HG02840 (cell line): ENCODE measurements around the gene HAND1.

ENCODE experiments used
- ATAC-seq: cut with Tn5 transposase; IDR thresholded peaks from one replicate; pipeline ENCODE4 v1.9.1; 2021; ENCODE audit warnings: mild to moderate bottlenecking, moderate library complexity, moderate number of reproducible peaks; ENCODE audit not compliant: unreplicated experiment, low FRiP score

Gene HAND1

DNA sequence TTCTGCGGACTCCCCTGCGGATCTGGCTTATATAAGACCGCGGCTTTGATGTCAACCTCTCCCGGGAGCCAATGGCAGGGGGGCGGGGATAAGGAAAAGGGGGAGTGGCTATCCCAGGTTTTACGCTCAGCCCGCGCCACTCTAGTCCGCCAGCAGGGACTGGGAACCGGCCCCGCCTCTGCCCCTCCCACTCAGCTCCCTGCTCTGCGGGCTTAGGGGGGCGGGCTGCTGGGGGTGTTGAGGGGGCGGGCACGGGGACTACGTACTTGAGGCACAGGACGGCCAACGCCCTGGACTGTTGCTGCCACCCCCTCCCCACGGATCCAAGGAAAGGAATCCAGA lies at the start of gene HAND1:
Gene HAND1 (minus strand): TSS at position 4 of the 342 bp plus-strand sequence. CDS start 219 bp downstream, outside the sequence.
- no peak for ATAC-seq

- no peak for ATAC-seq
Measured at GRCh38 chr5:154526231-154527226, 48.5 kb upstream of the HAND1 start.

GRCh38 chr5:154524859-154525258 lies 46.8 kb upstream of the HAND1 start:
- ATAC-seq: no peak

DNA sequence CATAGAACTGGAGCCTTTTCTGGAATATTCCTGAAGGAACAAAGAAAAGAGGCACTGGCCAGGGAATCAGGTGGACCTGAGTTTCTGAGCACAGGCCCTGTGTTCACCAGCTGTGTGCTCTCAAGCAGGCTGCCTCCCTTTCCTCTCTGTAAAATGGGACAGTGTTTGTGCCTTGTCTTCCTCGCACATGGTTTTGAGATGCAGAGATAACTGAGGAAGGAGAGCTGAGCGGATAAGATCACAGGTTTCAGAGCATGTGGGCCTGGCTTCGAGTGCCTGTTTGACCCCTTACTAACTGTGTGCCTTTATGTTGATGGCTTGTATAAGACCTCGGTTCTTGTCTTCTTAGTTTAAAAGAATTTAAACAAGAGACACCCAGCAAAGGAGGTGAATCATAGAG lies 46.2 kb upstream of the HAND1 start:
- ATAC-seq: no peak

DNA sequence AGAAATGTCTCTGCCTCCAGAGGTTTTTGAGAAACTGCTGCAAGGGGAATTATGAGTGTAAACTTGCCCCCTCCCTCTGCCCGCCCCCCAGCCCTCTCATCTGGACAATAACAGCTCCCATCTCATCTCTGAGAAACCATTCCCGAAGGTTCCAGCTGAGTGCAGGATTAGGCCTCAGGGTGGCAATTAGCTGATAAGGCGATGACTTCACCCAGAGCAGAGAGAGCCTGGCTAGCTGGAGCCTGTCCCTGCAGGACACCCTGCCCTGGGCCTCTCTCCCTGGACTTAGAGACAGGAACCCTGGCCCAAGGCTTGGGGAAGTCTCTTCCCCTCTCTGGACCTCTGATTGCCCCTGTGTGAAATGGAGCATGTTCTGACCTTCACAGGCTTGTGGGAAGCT lies 45.7 kb upstream of the HAND1 start:
- ATAC-seq: no peak

DNA sequence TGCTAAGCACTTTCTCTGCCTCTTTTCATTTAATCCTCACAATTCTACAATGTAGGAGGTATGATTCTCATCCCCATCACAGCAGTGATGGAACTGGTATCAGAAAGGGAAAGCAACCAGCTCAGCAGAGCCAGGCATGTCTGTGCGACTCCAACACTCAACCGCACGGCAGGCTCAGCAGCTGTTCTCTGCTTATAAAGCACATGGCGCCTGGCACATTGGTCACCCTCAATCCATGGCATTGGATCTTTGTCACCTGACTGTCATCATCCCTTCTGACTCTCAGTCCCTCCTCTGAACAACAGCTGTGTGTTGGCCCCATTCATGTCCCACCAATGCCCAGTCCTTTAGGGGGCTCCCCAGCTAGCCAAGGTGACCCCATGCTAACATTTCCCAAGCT lies 45.1 kb upstream of the HAND1 start:
- ATAC-seq: no peak

GRCh38 chr5:154522284-154522683 lies 44.3 kb upstream of the HAND1 start:
- no peak for ATAC-seq

GRCh38 chr5:154521756-154522155 lies 43.7 kb upstream of the HAND1 start:
- no peak for ATAC-seq

GRCh38 chr5:154520861-154521453 lies 42.9 kb upstream of the HAND1 start:
- ATAC-seq: no peak

- ATAC-seq: no peak
Measured at GRCh38 chr5:154519359-154519758, 41.3 kb upstream of the HAND1 start.

DNA sequence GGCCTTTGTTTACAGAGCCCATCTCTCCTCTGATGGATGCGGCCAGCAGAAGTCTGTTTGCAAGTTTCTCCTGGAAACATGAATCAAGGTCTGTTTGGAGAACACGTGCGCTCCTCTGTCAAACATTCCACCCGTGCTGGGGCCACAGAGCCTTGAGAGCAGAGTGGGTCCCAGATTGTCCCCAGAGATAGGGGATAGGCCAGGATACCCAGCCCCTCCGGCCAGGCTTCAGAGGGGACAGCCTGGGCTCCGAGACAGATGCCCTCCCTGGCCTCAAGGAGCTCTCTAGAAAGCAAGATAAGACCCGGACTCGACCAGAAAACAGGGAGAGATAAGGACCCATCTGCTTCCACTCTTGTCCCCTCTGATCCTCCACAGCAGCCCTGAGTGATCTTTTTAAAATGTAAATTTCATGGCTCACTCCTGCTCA lies 40.4 kb upstream of the HAND1 start:
- ATAC-seq: no peak

DNA sequence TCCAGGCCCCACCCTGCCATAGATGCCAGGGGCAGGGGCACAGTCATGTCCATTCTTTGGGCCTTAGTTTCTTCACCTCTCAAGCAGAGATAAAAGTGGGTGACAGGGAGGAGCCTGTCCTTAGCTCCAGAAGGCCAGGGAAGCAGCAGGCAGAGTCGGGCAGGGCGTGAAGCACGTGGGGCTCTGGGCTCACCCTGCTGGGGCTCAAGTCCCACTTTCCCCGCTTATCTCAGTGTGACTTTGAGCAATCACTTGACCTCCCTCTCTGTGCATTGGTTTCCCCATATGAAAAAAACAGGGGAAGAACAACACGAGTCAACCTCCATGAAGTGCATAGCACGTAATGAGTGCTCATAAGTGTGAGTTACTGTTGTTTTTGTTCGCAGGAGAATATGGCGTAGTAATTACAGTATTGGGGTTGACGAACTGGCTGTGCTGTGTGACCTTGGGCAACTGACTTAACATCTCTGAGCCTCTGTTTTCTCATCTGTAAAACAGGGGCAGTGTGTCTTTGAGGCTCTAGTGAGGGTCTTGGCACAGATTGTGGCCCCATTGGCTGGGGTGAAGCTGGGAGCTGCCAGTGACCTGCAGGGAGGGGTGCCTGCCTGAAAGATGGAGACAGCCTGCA lies 39.9 kb upstream of the HAND1 start:
- no peak for ATAC-seq

- no peak for ATAC-seq
Measured at GRCh38 chr5:154517181-154517580, 39.2 kb upstream of the HAND1 start.

- no peak for ATAC-seq
Measured at GRCh38 chr5:154516475-154516874, 38.4 kb upstream of the HAND1 start.

GRCh38 chr5:154515488-154515887 lies 37.5 kb upstream of the HAND1 start:
- ATAC-seq: peak; percentile 83

DNA sequence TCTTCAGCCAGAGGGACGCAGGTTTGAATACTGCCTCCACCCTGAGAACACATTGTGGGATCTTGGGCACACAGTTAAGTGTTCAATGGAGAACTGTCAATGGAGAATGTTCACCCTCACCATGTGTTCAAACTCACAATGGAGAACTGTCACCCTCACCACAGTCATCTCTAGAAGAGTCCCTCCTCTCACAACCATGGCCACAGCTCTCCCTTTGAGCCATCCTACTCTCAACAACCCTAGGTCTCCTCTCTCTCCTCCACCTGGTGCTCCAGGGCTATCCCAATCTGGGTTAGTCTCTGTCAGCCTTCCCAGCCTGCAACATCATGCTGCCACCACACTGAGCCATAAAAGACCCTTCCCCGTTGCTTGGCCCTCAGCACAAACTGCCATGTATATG lies 36.3 kb upstream of the HAND1 start:
- ATAC-seq: no peak

DNA sequence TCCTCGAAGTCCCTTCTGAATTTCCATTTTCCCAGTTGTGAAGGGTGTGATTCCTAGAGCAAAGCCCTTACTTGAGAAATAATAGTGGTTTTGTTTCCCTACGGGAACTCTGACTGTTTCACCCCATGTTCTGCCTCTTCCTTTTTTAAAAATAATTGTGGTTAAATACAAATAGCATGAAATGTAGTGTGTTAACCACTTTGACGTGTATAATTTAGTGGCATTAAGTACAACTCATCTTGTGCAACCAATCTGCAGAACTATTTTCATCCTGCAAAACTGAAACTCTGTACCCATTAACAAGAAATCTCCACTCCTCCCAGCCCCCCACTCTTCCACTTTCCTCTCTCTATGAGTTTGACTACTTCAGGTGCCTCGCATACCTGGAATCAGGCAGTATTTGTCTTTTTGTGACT lies 35.6 kb upstream of the HAND1 start:
- ATAC-seq: no peak

GRCh38 chr5:154511984-154512383 lies 34.0 kb upstream of the HAND1 start:
- ATAC-seq: no peak

GRCh38 chr5:154509784-154510555 lies 31.9 kb upstream of the HAND1 start:
- no peak for ATAC-seq

- no peak for ATAC-seq
Measured at GRCh38 chr5:154508114-154508513, 30.1 kb upstream of the HAND1 start.

GRCh38 chr5:154506716-154507080 lies 28.7 kb upstream of the HAND1 start:
- ATAC-seq: no peak
